HL-60/S4 (cell line): Measurements from ENCODE around the gene C2.
"Not testable (repeated sequence)": the region's sequence is repeated elsewhere in the genome, so short reads cannot be mapped to it uniquely, and the experiment has no call there.

Experiments
- in situ Hi-C: fragments of 300-500 bp; cut with MboI; formaldehyde crosslinking; loops from 2 replicates; pipeline ENCODE4 v1.14.3; 2022; ENCODE audit warnings: low sequenced_read_pairs

Gene C2

DNA sequence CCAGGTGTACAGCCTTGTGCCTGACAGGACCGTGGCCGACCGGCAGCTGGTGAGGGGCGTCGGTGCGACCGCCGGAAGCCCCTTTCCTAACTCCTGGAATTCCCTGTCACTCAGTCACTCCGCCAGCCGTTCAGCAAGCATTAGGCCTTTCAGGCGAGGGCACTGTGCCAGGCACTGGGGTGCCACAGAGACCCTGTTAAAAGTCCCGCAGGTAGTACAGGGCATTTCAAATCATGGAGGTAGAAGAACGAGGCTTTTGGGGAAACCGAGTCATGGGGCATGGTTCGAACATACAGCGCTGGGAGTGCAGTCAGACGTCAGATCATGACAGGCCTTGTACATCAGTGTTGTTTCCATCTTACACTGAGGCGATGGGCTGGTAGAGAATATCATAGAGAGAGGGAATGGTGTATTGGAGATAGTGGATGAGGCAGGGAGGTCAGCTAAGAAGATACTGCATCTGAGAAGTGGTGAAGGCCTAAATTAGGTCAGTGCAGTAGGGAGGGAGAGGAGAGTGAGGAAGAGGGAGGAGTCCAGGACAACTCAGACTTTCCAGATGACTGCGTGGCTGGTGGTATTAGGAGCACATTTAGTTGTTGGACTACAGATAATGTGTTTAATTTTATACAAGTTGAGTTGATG, 45.3 kb downstream of the C2 start:
- in situ Hi-C loops, result no loop called here

DNA sequence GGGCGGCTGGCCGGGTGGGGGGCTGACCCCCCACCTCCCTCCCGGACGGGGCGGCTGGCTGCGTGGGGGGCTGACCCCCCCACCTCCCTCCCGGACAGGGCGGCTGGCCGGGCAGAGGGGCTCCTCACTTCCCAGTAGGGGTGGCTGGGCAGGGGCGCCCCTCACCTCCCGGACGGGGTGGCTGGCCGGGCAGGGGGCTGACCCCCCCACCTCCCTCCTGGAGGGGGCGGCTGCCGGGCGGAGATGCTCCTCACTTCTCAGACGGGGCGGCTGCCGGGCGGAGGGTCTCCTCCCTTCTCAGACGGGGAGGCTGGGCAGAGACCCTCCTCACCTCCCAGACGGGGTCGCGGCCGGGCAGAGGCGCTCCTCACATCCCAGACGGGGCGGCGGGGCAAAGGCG, 48.5 kb downstream of the C2 start:
- in situ Hi-C loops, result not testable (repeated sequence)

DNA sequence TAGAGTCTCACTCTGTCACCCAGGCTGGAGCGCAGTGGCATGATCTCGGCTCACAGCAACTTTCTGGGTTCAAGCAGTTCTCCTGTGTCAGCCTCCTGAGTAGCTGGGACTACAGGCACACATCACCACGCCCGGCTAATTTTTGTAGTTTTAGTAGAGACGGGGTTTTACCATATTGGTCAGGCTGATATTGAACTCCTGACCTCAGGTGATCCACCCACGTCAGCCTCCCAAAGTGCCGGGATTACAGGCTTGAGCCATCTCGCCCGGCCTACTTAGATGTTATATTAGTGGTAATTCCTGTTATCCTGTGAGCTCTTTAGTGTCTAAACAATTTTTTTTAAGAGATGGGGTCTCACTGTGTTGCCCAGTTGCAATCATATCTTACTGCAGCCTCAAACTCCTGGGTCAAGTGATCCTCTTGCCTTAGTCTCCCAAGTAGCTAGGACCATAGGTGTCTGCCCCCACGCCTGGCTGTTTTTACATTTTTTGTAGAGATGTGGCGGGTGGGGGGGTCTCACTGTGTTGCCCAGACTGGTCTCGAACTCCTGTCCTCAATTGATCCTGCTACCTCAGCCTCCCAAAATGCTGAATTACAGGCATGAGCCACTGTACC, 50.4 kb downstream of the C2 start:
- in situ Hi-C loops, result no loop called here

DNA sequence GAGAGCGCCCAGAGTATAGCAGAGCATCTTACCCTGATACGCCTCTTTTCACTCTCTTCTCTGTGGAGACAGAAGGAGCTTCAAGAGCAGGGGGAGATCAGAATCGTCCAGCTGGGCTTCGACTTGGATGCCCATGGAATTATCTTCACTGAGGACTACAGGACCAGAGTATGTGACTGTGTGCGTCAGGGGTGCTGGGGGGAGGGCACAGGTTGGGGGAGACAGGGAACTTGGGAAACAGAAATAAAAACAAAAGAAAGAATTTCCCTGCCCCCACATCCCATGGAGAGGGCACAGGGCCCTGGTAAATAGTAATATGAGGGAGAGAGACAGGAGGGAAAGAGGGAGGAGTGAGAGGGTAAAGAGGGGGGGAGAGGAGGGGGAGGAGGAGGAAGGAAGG, 51.3 kb downstream of the C2 start:
- in situ Hi-C loops, result no loop called here

DNA sequence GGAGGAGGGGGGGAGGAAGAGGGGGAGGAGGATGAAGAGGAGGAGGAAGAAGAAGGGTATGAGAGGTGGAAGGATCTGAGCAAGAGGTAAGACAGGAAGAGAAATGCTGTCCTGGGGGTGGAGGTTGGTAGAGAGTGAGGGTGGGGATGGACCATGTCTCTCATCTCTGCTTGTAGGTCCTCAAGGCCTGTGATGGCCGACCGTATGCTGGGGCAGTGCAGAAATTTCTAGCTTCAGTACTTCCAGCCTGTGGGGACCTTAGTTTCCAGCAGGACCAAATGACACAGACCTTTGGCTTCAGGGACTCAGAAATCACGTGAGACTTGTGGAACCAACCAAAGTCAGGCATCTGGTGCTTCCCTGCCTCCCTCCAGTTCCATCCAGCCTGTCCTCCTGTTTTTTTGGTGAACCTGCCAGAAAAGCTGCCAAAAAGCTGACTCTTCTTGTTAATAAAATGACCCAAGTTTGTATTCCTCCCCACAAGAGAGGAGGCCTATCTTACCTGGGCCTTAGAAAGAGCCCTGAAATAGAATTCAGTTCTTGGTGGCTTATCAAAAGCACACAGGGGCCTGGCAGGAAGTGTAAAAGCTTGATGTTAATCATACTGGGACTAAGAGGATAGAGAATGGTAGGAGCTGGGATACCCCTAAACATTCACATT, 51.9 kb downstream of the C2 start:
- in situ Hi-C loops, result no loop called here

DNA sequence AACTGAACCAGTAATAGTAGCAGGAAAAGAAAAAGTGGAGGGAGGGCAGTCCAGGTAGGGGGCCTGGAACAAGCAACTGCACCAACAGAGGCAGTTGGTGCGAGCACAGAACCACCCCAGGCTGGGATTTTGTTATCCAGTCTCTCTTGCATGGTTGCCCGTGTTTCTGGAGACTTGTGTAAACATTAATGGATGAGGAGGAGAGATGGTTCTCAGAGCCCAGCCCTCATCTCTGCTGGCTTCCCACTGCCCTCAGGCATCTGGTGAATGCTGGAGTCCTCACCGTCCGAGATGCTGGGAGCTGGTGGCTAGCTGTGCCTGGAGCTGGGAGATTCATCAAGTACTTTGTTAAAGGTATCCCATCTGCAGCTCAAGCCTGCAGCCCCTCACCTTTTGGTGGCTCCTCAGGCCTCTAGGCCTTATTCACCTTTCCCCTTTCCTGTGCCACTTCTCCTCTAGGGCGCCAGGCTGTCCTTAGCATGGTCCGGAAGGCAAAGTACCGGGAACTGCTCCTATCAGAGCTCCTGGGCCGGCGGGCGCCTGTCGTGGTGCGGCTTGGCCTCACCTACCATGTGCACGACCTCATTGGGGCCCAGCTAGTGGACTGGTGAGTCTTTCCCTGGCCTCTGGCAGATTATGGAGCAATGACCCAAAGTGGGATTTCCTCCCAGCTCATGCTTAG, 52.8 kb downstream of the C2 start:
- in situ Hi-C loops, result not testable (repeated sequence)

DNA sequence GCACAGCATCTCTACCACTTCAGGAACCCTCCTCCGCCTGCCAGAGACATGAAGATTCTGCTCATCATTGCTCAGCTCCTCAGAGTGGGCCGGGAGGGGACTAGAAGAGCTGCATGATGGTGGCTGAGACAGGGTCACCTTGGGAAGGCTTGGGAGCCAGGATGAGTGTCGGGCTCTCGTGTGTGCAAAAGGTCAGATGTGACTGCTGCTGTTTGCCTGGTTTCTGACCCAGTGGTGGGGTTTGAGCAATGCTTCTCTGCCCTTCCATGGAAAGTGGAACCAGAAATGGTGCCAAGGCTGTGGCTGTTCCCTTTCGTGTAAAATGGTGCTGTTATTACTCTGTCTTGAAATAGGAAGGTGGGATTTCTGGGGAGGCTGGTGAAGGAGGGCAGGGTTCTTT, 53.5 kb downstream of the C2 start:
- in situ Hi-C loops, result not testable (repeated sequence)

DNA sequence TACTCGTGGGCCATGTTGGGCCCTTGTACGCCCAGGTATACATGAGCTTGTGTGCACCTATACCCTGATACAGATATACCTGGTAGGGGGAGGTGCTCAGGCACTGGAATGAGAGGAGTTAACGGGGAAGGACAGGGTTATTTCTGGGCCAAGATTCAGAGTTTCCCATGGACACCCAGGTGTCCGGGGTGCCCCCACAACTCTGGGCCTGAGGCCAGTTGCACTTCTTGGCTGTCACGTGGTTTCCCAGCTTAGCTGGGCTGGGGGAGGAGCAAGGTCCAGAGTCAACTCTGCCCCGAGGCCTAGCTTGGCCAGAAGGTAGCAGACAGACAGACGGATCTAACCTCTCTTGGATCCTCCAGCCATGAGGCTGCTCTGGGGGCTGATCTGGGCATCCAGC, 54.2 kb downstream of the C2 start, which contains the start of gene C4A:
Gene C4A (plus strand): TSS at position 314 of the 400 bp plus-strand sequence. CDS start 51 bp downstream, at position 365.
- in situ Hi-C loops, result not testable (repeated sequence)

DNA sequence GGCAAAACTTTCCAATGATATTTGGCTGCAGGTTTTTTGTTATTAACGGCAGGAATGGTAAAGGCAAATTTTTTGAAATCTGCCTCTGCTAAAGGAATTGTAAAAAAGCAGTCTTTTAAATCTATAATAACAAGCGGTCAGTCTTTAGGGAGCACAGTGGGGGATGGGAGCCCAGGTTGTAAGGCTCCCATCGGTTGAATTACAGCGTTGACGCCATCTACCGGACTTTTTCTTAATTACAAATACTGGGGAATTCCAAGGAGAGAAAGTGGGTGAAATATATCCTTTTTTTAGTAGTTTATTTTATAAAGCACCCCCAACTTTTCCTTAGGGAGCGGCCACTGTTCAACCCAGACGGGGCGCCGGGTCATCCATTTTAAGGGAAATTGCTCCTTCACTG, 61.8 kb downstream of the C2 start:
- in situ Hi-C loops, result not testable (repeated sequence)

DNA sequence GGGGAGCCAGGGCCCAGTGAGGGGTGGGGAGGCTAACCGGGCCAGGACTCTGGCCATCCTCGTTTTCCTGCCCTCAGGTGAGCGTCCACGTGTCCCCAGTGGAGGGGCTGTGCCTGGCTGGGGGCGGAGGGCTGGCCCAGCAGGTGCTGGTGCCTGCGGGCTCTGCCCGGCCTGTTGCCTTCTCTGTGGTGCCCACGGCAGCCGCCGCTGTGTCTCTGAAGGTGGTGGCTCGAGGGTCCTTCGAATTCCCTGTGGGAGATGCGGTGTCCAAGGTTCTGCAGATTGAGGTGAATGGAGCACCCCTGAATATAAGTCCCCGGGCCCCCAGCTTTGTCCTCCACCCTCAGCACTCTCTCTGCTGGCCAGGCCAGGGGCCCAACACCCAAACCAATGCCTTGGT, 66.9 kb downstream of the C2 start:
- in situ Hi-C loops, result not testable (repeated sequence)
